CD8-positive, alpha-beta memory T cell (primary cell): ENCODE measurements around the gene PES1. TPM values are rescaled to one million over a fixed set of nuclear protein-coding genes. Genes with fewer than 3 reads are reported as not detected.
A peak's percentile ranks its signal among the peaks of the same experiment; 100 is the strongest.
"Not testable (repeated sequence)": the region's sequence is repeated elsewhere in the genome, so short reads cannot be mapped to it uniquely, and the experiment has no call there.

ENCODE experiments used
- CTCF ChIA-PET: fragments of 350-600 bp; sonication (Branson Sonifier 250); formaldehyde crosslinking; loops from one replicate; lab custom pipeline; 2021; ENCODE audit warnings: antibody characterized with exemption; lab: Charles Lee
- POLR2A ChIA-PET: fragments of 350-600 bp; sonication (Branson Sonifier 250); formaldehyde crosslinking; loops from one replicate; lab custom pipeline; 2021; ENCODE audit warnings: antibody characterized with exemption; lab: Charles Lee
- DNase-seq, 5 donors: peaks; one replicate each; pipeline versions ENCODE4 v3.0.0 to v3.0.0-alpha.2; 2020 to 2022; ENCODE audit warnings: mixed read lengths in 1 of 5
- H3K27ac ChIP-seq: one replicate; pipeline ENCODE4 v1.7.0; 2013; ENCODE audit warnings: low read depth, mild to moderate bottlenecking, low read length, moderate library complexity
- H3K27me3 ChIP-seq: 2 replicates; pipeline ENCODE4 v1.7.0; 2013; ENCODE audit warnings: low read length, mild to moderate bottlenecking; ENCODE audit not compliant: insufficient read depth, poor library complexity, severe bottlenecking
- H3K36me3 ChIP-seq: 2 replicates; pipeline ENCODE4 v1.7.0; 2013; ENCODE audit warnings: mild to moderate bottlenecking, low read length, moderate library complexity; ENCODE audit not compliant: insufficient read depth
- H3K4me1 ChIP-seq: 2 replicates; pipeline ENCODE4 v1.7.0; 2013; ENCODE audit warnings: mild to moderate bottlenecking, low read length, moderate library complexity; ENCODE audit not compliant: insufficient read depth
- H3K4me3 ChIP-seq: 2 replicates; pipeline ENCODE4 v1.7.0; 2013; ENCODE audit warnings: mild to moderate bottlenecking, low read length
- H3K9me3 ChIP-seq: 2 replicates; pipeline ENCODE4 v1.7.0; 2013; ENCODE audit warnings: mild to moderate bottlenecking, low read length
- H3K27ac Mint-ChIP-seq, 8 donors: one replicate each; pipeline ENCODE4 v1.8.0; 2020 to 2021; ENCODE audit warnings: mixed read lengths in 8 of 8, mild to moderate bottlenecking in 6 of 8, inconsistent platforms in 3 of 8, moderate library complexity in 3 of 8
- H3K27me3 Mint-ChIP-seq, 2 donors: one replicate each; pipeline ENCODE4 v1.8.0; 2020 to 2021; ENCODE audit warnings: mixed read lengths in 2 of 2, mild to moderate bottlenecking in 1 of 2, moderate library complexity in 1 of 2
- H3K36me3 Mint-ChIP-seq, 3 donors: one replicate each; pipeline ENCODE4 v1.8.0; 2020 to 2021; ENCODE audit warnings: mixed read lengths in 3 of 3, inconsistent platforms in 1 of 3, mild to moderate bottlenecking in 1 of 3
- H3K4me1 Mint-ChIP-seq, 3 donors: one replicate each; pipeline ENCODE4 v1.8.0; 2020 to 2021; ENCODE audit warnings: mixed read lengths in 3 of 3, inconsistent platforms in 1 of 3, mild to moderate bottlenecking in 1 of 3
- H3K4me3 Mint-ChIP-seq, 7 donors: one replicate each; pipeline ENCODE4 v1.8.0; 2020 to 2021; ENCODE audit warnings: mixed read lengths in 7 of 7, mild to moderate bottlenecking in 6 of 7, moderate library complexity in 4 of 7, inconsistent platforms in 2 of 7
- H3K9me3 Mint-ChIP-seq, 5 donors: one replicate each; pipeline ENCODE4 v1.8.0; 2020 to 2022; ENCODE audit warnings: mixed read lengths in 5 of 5, mild to moderate bottlenecking in 3 of 5, moderate library complexity in 2 of 5, inconsistent platforms in 1 of 5
- polyA plus RNA-seq: library from polyadenylated mRNA; unstranded; fragments of 300-500 nt; fragmentation: Illumina TruSeq; gene quantifications from one replicate; pipeline ENCODE4 v1.2.3, GENCODE V29; 2021
- total RNA-seq, 2 experiments: library from RNA; stranded (reverse); gene quantifications; one replicate each; pipeline ENCODE4 v1.2.3, GENCODE V29; 2021

PES1 gene
- total and polyA plus RNA-seq, 3 experiments from 2014 or later: 46.5 to 187 (median 186) TPM

DNA sequence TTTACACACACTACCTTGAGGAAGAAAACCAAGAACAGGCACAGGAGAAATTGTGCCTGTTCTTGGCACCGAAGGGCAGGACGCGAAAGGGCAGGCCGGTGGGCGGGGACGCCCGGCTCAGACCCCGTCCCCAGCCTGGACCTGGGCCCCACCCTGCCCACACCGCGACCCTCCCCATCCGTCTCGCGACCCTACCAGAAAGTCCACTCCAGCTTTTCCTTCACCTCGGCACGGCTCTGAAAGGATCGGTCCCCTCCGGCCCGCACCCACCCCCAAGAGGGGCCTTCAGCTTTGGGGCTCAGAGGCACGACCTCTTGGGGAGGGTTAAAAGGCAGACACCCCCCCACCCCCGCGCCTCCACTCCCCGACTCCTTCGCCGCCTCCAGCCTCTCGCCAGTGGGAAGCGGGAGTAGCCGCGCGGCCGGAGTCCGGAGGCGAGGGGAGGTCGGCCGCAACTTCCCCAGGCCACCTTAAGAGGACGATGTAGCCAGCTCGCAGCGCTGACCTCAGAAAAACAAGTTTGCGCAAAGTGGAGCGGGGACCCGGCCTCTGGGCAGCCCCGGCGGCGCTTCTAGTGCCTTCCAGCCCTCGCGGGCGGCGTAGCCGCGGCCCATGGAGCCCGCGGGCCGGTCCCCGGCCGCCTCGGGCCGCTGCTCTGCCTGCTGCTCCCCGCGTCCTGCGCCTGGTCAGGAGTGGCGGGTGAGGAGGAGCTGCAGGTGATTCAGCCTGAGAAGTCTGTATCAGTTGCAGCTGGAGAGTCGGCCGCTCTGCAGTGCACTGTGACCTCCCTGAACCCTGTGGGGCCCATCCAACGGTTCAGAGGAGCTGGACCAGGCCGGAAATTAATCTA lies 49.5 kb downstream of the PES1 start:
- Histone ChIP-seq H3K27ac (no peak overlapping the region), H3K4me3 (no peak overlapping the region), H3K27me3 (no peaks in the 10 kb centered on the region), H3K4me1 (no peaks in the 10 kb centered on the region), H3K9me3 (no peaks in the 10 kb centered on the region), H3K36me3 (no peaks in the 10 kb centered on the region)
- ChIA-PET POLR2A (no interaction called here), CTCF (no interaction called here)
- Mint-ChIP-seq H3K4me3 (peak overlapping the region in 5 of 7 donors; percentile 33 to 71 (median 45)), H3K27ac (peak overlapping the region in 1 of 8 donors; percentile 84), H3K27me3 (peaks cover 27 to 53% of the 10 kb centered on the region in 2 donors), H3K9me3 (no peaks in the 10 kb centered on the region), H3K4me1 (peaks cover 3 to 7% (median 4%) of the 10 kb centered on the region in 3 donors), H3K36me3 (no peaks in the 10 kb centered on the region)
- no peak for DNase-seq

DNA sequence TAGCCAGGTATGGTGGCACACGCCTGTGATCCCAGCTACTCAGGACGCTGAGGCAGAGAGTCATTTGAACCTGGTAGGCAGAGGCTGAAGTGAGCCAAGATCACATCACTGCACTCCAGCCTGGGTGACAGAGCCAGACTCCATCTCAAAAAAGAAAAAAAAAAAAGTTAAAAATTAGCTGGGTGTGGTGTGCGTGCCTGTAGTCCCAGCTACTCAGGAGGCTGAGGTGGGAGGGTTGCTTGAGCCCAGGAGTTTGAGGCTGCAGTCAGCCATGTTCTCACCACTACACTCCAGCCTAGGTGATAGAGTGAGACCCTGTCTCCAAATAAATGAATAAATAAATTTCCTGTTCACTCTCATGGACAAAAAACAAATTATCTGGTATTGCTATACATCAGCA lies 50.2 kb downstream of the PES1 start:
- H3K4me3 ChIP-seq, H3K4me1 ChIP-seq, H3K36me3 Mint-ChIP-seq, H3K27ac ChIP-seq, H3K27me3 ChIP-seq, H3K9me3 Mint-ChIP-seq, H3K9me3 ChIP-seq, DNase-seq, H3K36me3 ChIP-seq, H3K4me1 Mint-ChIP-seq, POLR2A ChIA-PET: not testable (repeated sequence)
- Mint-ChIP-seq H3K4me3 (peak overlapping the region in 3 of 7 donors; percentile 45 to 71 (median 58)), H3K27me3 (peaks cover 27 to 46% of the 10 kb centered on the region in 2 donors), H3K27ac (peak overlapping the region in 1 of 8 donors; percentile 14)
- CTCF ChIA-PET: interaction anchor here (0.7 kb wide), 1 partner anchor 333 kb away, joined by 3 read pairs; no protein-coding TSS in a partner anchor

DNA sequence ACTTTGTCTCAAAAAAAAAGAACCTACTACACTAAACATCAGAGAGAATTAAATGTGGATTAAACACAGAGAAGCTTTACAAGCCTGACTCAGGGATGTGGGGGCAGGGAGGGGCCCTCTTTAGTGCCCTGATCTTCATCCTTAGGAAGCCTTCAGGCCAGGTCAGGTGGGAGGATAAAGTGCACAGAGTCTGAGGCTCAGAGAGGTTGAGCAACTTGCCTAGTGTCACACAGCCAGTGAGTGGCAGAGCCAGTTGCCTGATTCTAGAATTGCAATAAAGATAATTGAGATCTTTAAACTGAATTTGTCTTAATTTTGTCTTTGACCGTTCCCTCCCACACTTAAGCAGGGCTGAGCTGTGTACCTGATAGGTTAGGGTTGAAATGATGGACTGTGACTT lies 52.3 kb downstream of the PES1 start:
- CTCF ChIA-PET: no interaction called here
- no peaks in the 10 kb centered on the region for H3K27me3 ChIP-seq
- no peaks in the 10 kb centered on the region for H3K4me1 ChIP-seq
- peaks cover 7 to 11% (median 10%) of the 10 kb centered on the region in 3 donors for H3K4me1 Mint-ChIP-seq
- no peak overlapping the region for H3K4me3 ChIP-seq
- H3K27ac ChIP-seq: no peak overlapping the region
- POLR2A ChIA-PET: no interaction called here
- H3K4me3 Mint-ChIP-seq: no peak overlapping the region
- no peaks in the 10 kb centered on the region for H3K9me3 Mint-ChIP-seq
- DNase-seq: no peak
- no peaks in the 10 kb centered on the region for H3K9me3 ChIP-seq
- H3K27ac Mint-ChIP-seq: peak overlapping the region in 1 of 8 donors; percentile 11
- peaks cover 17 to 35% of the 10 kb centered on the region in 2 donors for H3K27me3 Mint-ChIP-seq
- no peaks in the 10 kb centered on the region for H3K36me3 ChIP-seq
- H3K36me3 Mint-ChIP-seq: no peaks in the 10 kb centered on the region

DNA sequence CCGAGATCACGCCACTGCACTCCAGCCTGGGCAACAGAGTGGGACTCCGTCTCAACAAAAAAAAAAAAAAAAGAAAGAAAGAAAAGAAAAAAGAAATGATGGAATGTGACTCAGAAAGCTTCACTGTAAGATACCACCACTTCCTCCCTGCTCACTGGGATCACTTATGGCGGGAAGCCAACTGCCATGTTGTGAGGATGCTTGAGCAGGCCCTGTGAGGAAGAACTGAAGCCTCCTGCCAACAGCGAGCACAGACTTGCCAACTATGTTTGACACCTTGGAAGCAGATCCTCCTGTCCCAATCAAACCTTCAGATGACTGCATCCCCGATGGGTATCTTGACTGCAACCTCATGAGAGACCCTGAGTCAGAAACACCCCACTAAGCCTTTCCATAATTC lies 53.4 kb downstream of the PES1 start:
- Histone ChIP-seq H3K9me3 (no peaks in the 10 kb centered on the region), H3K36me3 (no peaks in the 10 kb centered on the region), H3K4me1 (no peaks in the 10 kb centered on the region), H3K4me3 (no peak overlapping the region), H3K27me3 (no peaks in the 10 kb centered on the region), H3K27ac (no peak overlapping the region)
- H3K4me1 Mint-ChIP-seq: peaks cover 7 to 11% (median 10%) of the 10 kb centered on the region in 3 donors
- peaks cover 11 to 27% of the 10 kb centered on the region in 2 donors for H3K27me3 Mint-ChIP-seq
- POLR2A ChIA-PET: no interaction called here
- CTCF ChIA-PET: no interaction called here
- no peak for DNase-seq
- no peak overlapping the region for H3K4me3 Mint-ChIP-seq
- peak overlapping the region in 1 of 8 donors; percentile 81 for H3K27ac Mint-ChIP-seq
- H3K9me3 Mint-ChIP-seq: no peaks in the 10 kb centered on the region
- no peaks in the 10 kb centered on the region for H3K36me3 Mint-ChIP-seq

DNA sequence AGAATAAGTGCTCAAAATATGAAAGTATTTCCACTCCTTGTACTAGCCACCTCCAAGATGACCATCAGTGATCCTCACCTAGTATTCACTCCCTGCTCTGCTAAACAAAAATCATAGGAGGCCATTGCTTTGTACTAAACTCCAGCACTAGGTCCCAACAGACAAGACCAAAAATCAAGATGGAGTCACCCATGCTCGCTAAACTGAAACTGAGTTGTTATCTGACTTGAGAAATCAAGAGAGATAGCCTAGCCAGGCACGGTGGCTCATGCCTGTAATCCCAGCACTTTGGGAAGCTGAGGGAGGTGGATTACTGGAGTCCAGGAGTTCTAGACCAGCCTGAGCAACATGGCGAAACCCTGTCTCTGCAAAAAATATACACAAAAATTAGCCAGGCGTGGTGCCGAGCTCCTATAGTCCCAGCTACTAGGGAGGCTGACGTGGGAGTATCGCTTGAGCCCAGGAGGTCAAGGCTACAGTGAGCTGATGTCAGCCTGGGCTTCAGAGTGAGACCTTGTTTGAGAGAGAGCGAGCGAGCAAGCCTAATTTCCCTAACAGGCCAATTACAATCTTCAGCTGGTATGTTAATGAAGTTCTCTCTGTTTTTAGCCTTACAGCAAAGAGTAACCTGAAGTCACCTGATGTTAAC lies 54.5 kb downstream of the PES1 start:
- DNase-seq: no peak
- no peak overlapping the region for H3K4me3 ChIP-seq
- Mint-ChIP-seq H3K4me1 (peaks cover 3 to 8% (median 7%) of the 10 kb centered on the region in 3 donors), H3K9me3 (no peaks in the 10 kb centered on the region), H3K27ac (peak overlapping the region in 1 of 8 donors; percentile 87), H3K36me3 (no peaks in the 10 kb centered on the region), H3K27me3 (peaks cover 6 to 19% of the 10 kb centered on the region in 2 donors), H3K4me3 (no peak overlapping the region)
- no peaks in the 10 kb centered on the region for H3K36me3 ChIP-seq
- no peak overlapping the region for H3K27ac ChIP-seq
- H3K27me3 ChIP-seq: no peaks in the 10 kb centered on the region
- H3K4me1 ChIP-seq: no peaks in the 10 kb centered on the region
- CTCF ChIA-PET: interaction anchor here (0.6 kb wide), 1 partner anchor 9 kb away, joined by 3 read pairs; no protein-coding TSS in a partner anchor
- no peaks in the 10 kb centered on the region for H3K9me3 ChIP-seq
- POLR2A ChIA-PET: no interaction called here

DNA sequence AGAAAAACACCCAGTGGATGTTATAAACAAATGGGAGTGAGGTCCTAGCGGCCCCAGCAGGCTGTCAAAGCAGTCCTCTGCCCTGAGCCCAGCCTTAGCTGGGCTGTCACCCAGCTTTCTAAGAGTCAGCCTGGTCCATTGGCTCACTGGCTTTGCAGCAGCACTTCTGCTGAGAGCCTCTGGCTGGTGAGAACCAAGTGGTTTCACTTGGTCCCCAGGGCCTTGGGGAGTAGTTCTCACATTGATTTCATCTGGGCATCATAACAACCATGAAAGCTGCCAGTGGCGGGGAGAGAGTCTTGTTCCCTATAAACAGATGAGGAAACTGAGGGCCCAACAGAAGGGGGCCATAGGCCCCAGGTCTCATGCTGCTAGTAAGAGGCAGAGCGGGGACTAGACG lies 56.5 kb downstream of the PES1 start:
- H3K27me3 ChIP-seq: no peaks in the 10 kb centered on the region
- Mint-ChIP-seq H3K27ac (no peak overlapping the region), H3K4me1 (peaks cover 0 to 8% (median 7%) of the 10 kb centered on the region in 3 donors), H3K27me3 (peaks cover 2 to 10% of the 10 kb centered on the region in 2 donors), H3K36me3 (no peaks in the 10 kb centered on the region), H3K4me3 (no peak overlapping the region), H3K9me3 (no peaks in the 10 kb centered on the region)
- H3K36me3 ChIP-seq: no peaks in the 10 kb centered on the region
- no peak overlapping the region for H3K27ac ChIP-seq
- ChIA-PET POLR2A (no interaction called here), CTCF (no interaction called here)
- DNase-seq: no peak
- H3K9me3 ChIP-seq: no peaks in the 10 kb centered on the region
- H3K4me3 ChIP-seq: no peak overlapping the region
- H3K4me1 ChIP-seq: no peaks in the 10 kb centered on the region

DNA sequence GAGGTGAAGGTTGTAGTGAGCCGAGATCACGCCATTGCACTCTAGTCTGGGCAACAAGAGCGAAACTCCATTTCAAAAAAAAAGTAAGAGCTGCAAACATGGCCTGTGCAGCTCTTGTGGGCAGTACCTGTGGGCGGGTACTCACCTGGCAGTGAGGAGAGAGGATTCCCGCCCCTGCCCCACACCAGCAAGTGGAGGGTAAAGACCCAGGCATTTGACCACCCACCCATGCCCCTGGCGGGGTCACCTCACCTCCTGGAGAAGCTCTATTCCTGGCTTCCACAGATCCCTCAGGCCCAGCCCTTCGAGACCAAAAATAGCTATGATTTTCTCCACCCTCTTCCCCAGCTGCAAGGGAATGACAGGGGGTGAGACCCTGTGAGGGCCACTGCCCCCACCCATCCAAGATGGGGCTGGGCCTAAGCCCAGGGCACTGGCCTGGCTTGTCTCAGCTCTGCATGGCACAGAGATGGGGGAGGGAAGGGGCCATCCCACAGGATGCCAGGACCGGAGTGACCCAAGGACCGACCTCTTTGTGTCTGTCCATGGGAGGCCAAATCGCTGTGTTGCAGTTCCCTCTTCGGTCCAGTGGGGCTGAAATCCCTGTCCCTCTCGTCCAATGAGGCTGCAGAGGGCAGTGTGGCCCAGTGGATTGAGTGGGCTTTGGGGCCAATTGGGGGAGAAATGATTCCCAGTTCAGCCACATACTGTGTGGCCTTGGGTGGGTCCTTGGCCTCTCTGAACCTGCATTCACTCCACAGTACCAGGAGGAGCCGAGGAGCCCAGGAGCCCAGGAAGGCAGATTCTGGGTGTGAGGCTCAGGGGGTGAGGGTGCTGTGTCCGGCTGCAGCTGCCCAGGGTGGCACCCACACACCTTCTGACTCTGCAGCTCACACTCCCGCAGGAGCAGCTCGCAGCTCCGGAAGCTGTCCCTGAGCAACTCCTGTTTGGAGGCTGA lies 59.8 kb downstream of the PES1 start:
- Mint-ChIP-seq H3K36me3 (no peaks in the 10 kb centered on the region), H3K4me1 (peaks cover 0 to 8% (median 7%) of the 10 kb centered on the region in 3 donors), H3K27ac (no peak overlapping the region), H3K4me3 (peak overlapping the region in 1 of 7 donors; percentile 51), H3K27me3 (peaks cover 0 to 2% of the 10 kb centered on the region in 2 donors), H3K9me3 (no peaks in the 10 kb centered on the region)
- no peaks in the 10 kb centered on the region for H3K27me3 ChIP-seq
- POLR2A ChIA-PET: no interaction called here
- no peak overlapping the region for H3K4me3 ChIP-seq
- H3K4me1 ChIP-seq: no peaks in the 10 kb centered on the region
- CTCF ChIA-PET: no interaction called here
- H3K27ac ChIP-seq: no peak overlapping the region
- no peaks in the 10 kb centered on the region for H3K36me3 ChIP-seq
- H3K9me3 ChIP-seq: no peaks in the 10 kb centered on the region
- no peak for DNase-seq
